ENCODE measurements around the gene EXTL2.
A peak's percentile ranks its signal among the peaks of the same experiment; 100 is the strongest.
"Not testable (repeated sequence)": the region's sequence is repeated elsewhere in the genome, so short reads cannot be mapped to it uniquely, and the experiment has no call there.

Gene EXTL2

GRCh38 chr1:100894603-100895539 lies at the start of gene EXTL2:
TSS of gene EXTL2 (minus strand) at chr1:100894842. CDS start at chr1:100888757, 6,085 bp downstream.
- Mint-ChIP-seq H3K4me3 (peak within 1 kb of the TSS; percentile 100), H3K9me3 (peaks cover 19% of the 10 kb centered on the region), H3K27ac (peak within 1 kb of the TSS; percentile 97), H3K4me1 (peaks cover 50% of the 10 kb centered on the region), H3K27me3 (peaks cover 4% of the 10 kb centered on the region), H3K36me3 (peaks cover 47% of the 10 kb centered on the region)
- CTCF ChIA-PET: interaction anchor here (0.7 to 1.8 kb wide), 4 partner anchors 9 to 418 kb away, joined by 3 to 6 read pairs (median 4); no protein-coding TSS in a partner anchor
- peak; percentile 72 for DNase-seq

GRCh38 chr1:100943533-100943932 lies 48.9 kb upstream of the EXTL2 start:
- H3K4me3 Mint-ChIP-seq: no peak overlapping the region
- H3K36me3 Mint-ChIP-seq: peaks cover 84% of the 10 kb centered on the region
- H3K9me3 Mint-ChIP-seq: peaks cover 65% of the 10 kb centered on the region
- CTCF ChIA-PET: no interaction called here
- peak overlapping the region; percentile 47 for H3K27ac Mint-ChIP-seq
- peaks cover 51% of the 10 kb centered on the region for H3K4me1 Mint-ChIP-seq
- no peaks in the 10 kb centered on the region for H3K27me3 Mint-ChIP-seq
- no peak for DNase-seq

DNA sequence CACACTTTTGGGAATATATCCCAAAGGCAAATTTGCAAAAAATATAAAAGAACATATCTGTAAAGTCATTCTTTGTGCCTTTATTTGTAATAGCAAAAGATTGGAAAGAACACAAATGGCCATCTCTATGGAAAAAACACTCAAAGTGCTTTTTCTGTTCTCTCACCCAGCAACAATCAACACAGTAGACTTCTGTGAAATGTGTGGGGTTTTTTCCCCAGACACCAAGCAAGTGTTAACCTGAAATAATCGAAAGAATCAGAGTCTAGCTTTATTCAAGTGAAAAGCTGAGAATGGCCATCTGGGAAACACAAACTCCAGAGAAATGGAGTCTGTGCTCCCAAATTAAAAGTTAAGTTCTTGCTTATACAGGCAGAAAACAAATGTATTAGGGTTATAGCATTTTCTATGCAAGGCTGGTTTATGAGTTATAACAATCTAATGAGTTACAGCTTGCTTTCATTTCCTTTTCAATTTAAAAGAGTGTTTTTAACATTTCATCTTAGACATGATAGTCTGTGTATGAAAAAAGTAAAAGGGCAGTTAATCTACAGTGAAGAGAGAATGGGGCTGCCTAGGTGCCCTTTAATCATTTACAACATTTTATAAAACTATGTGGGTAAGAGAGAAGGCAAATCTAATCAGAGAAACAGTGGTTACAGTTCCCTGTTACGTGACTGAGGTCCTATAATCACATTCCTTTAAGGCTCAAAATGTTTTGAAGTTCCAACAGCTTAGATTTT lies 47.8 kb upstream of the EXTL2 start:
- no peak for DNase-seq
- H3K36me3 Mint-ChIP-seq: peaks cover 84% of the 10 kb centered on the region
- H3K9me3 Mint-ChIP-seq: peaks cover 61% of the 10 kb centered on the region
- H3K4me3 Mint-ChIP-seq: no peak overlapping the region
- CTCF ChIA-PET: interaction anchor here (0.9 to 1.7 kb wide), 4 partner anchors 15 to 346 kb away, joined by 3 to 4 read pairs (median 4); no protein-coding TSS in a partner anchor
- no peaks in the 10 kb centered on the region for H3K27me3 Mint-ChIP-seq
- H3K4me1 Mint-ChIP-seq: peaks cover 42% of the 10 kb centered on the region
- H3K27ac Mint-ChIP-seq: peak overlapping the region; percentile 86

DNA sequence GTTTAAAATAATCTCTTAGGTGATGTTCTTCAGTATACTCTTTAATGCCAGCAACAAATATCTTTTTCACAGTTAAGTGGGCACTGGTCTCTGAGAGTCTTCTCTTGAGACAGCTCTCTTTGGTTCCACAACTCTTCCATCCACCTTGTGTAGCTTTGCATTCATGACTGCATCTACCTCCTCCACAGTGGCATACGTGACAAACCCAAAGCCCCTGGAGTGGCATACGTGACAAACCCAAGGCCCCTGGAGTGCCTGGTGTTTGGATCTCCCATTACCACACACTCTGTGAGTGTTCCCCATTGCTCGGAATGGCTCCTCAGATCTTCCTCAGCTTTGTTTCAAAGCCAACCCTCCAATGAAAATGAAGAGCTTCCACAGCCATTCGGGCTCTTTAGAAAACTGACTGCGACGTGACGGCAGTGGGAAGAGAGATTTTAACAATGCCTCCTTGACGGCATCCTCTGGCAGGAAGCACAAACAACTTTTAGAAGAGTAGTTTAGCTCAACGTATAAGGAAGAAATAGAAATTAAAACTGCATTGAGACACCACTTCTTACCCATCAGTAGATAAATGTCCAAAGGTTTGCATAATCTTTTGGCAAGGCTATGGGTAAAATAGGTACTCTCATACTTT lies 47.1 kb upstream of the EXTL2 start:
- H3K9me3 Mint-ChIP-seq: peaks cover 55% of the 10 kb centered on the region
- H3K36me3 Mint-ChIP-seq: peaks cover 81% of the 10 kb centered on the region
- no peaks in the 10 kb centered on the region for H3K27me3 Mint-ChIP-seq
- peaks cover 37% of the 10 kb centered on the region for H3K4me1 Mint-ChIP-seq
- CTCF ChIA-PET: interaction anchor here (0.9 to 1.7 kb wide), 5 partner anchors 14 to 416 kb away, joined by 3 to 4 read pairs (median 3); no protein-coding TSS in a partner anchor
- peak overlapping the region; percentile 86 for H3K27ac Mint-ChIP-seq
- no peak for DNase-seq
- H3K4me3 Mint-ChIP-seq: peak overlapping the region; percentile 38

- no peaks in the 10 kb centered on the region for H3K27me3 Mint-ChIP-seq
- peaks cover 49% of the 10 kb centered on the region for H3K9me3 Mint-ChIP-seq
- H3K27ac Mint-ChIP-seq: peak overlapping the region; percentile 86
Measured at GRCh38 chr1:100941098-100941527, 46.5 kb upstream of the EXTL2 start.

GRCh38 chr1:100936194-100936967 lies 41.7 kb upstream of the EXTL2 start:
- H3K27me3 Mint-ChIP-seq: no peaks in the 10 kb centered on the region
- H3K4me1 Mint-ChIP-seq: peaks cover 47% of the 10 kb centered on the region
- peaks cover 31% of the 10 kb centered on the region for H3K9me3 Mint-ChIP-seq
- H3K4me3 Mint-ChIP-seq: no peak overlapping the region
- H3K27ac Mint-ChIP-seq: no peak overlapping the region
- peaks cover 81% of the 10 kb centered on the region for H3K36me3 Mint-ChIP-seq
- DNase-seq: no peak
- CTCF ChIA-PET: interaction anchor here (0.7 kb wide), 1 partner anchor 162 kb away, joined by 3 read pairs; no protein-coding TSS in a partner anchor

More at GRCh38 chr1:100941098-100941527, 46.5 kb upstream of the EXTL2 start:
- H3K4me1 Mint-ChIP-seq: peaks cover 40% of the 10 kb centered on the region
- peaks cover 81% of the 10 kb centered on the region for H3K36me3 Mint-ChIP-seq
- CTCF ChIA-PET: interaction anchor here (1.1 to 1.5 kb wide), 2 partner anchors 22 to 416 kb away, joined by 3 read pairs; no protein-coding TSS in a partner anchor
- peak overlapping the region; percentile 42 for H3K4me3 Mint-ChIP-seq
- DNase-seq: no peak

GRCh38 chr1:100933555-100933954 lies 38.9 kb upstream of the EXTL2 start:
- DNase-seq, H3K27me3 Mint-ChIP-seq, H3K27ac Mint-ChIP-seq, H3K4me3 Mint-ChIP-seq: not testable (repeated sequence)
- peaks cover 71% of the 10 kb centered on the region for H3K36me3 Mint-ChIP-seq
- H3K9me3 Mint-ChIP-seq: peaks cover 18% of the 10 kb centered on the region
- peaks cover 60% of the 10 kb centered on the region for H3K4me1 Mint-ChIP-seq
- CTCF ChIA-PET: interaction anchor here (1.9 kb wide), 1 partner anchor 203 kb away, joined by 6 read pairs; no protein-coding TSS in a partner anchor

GRCh38 chr1:100931716-100932115 lies 37.1 kb upstream of the EXTL2 start:
- Mint-ChIP-seq H3K36me3 (peaks cover 55% of the 10 kb centered on the region), H3K27ac (peak overlapping the region; percentile 85), H3K9me3 (peaks cover 9% of the 10 kb centered on the region), H3K27me3 (no peaks in the 10 kb centered on the region), H3K4me1 (peaks cover 60% of the 10 kb centered on the region), H3K4me3 (no peak overlapping the region)
- CTCF ChIA-PET: interaction anchor here (1.8 to 1.9 kb wide), 2 partner anchors 205 to 357 kb away, joined by 4 to 6 read pairs; no protein-coding TSS in a partner anchor
- no peak for DNase-seq

DNA sequence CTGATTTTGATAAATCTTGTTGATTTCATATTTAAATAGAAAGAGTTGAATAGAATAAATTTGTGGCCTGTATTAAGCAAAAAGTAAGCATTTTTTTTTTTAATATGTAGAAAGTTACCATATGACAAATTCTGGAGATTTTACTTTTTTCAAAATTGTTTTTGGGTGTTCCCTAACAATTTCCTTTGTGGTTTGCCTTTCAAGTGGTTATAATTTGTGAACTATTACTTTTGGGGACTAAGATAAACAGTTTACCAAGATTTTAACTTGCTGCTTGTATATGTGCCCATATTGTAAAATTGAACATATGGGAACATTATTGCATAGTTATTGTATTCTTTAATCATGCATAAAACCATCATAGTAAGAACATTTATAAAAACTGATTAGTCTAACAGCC lies 35.9 kb upstream of the EXTL2 start:
- H3K36me3 Mint-ChIP-seq: peaks cover 52% of the 10 kb centered on the region
- DNase-seq: no peak
- H3K4me3 Mint-ChIP-seq: peak overlapping the region; percentile 45
- H3K9me3 Mint-ChIP-seq: peaks cover 13% of the 10 kb centered on the region
- no peaks in the 10 kb centered on the region for H3K27me3 Mint-ChIP-seq
- H3K4me1 Mint-ChIP-seq: peaks cover 55% of the 10 kb centered on the region
- CTCF ChIA-PET: interaction anchor here (10.1 kb wide), 1 partner anchor 359 kb away, joined by 115 read pairs; no protein-coding TSS in a partner anchor
- H3K27ac Mint-ChIP-seq: peak overlapping the region; percentile 85

DNA sequence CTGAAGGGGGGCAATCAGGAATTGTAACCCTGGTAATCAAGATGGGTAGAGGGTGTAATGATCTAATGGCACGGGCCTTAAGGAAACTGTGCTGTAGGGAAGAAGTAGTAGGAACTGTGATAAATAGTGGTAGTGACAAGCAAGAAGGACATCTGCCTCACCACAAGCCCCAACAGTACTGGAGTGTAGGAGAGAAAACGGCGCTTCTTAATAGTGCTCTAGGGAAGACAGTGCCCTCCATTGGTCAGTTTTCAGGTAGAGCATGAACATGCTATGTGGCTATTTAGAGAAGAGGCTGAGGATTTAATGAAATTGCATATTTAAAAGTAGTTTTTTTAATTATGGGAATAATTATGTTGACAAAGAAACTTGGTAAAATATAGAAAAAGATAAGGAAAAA lies 33.5 kb upstream of the EXTL2 start:
- H3K4me3 Mint-ChIP-seq: no peak overlapping the region
- no peaks in the 10 kb centered on the region for H3K27me3 Mint-ChIP-seq
- H3K36me3 Mint-ChIP-seq: peaks cover 47% of the 10 kb centered on the region
- H3K9me3 Mint-ChIP-seq: peaks cover 12% of the 10 kb centered on the region
- H3K27ac Mint-ChIP-seq: no peak overlapping the region
- CTCF ChIA-PET: interaction anchor here (0.7 to 10.1 kb wide), 8 partner anchors 14 to 429 kb away, joined by 3 to 115 read pairs (median 4); no protein-coding TSS in a partner anchor
- peak; percentile 27 for DNase-seq
- H3K4me1 Mint-ChIP-seq: peaks cover 36% of the 10 kb centered on the region

DNA sequence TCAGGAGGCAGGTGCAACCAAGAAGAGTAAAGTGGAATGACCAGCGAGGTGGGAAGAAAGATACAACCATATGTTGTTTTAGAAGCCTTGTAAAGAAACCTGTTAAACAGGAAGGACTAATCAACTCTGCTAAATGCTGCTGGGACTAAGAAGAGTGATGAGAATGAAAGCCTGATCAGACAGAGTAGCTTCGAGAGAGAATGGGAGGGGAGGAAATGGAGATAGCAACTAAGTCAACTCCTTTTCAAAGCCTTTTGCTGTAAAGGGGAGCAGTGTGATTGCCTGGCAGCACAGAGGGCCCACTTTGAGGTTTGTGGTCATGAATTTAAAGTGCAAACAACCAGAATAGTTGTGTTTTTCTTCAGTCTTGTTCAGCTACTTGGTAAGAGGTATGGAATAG lies 32.6 kb upstream of the EXTL2 start:
- CTCF ChIA-PET: interaction anchor here (0.7 to 10.1 kb wide), 8 partner anchors 9 to 430 kb away, joined by 3 to 115 read pairs (median 4); no protein-coding TSS in a partner anchor
- Mint-ChIP-seq H3K27ac (no peak overlapping the region), H3K9me3 (peaks cover 9% of the 10 kb centered on the region), H3K4me3 (no peak overlapping the region), H3K27me3 (no peaks in the 10 kb centered on the region), H3K36me3 (peaks cover 46% of the 10 kb centered on the region), H3K4me1 (peaks cover 37% of the 10 kb centered on the region)
- DNase-seq: peak; percentile 78

DNA sequence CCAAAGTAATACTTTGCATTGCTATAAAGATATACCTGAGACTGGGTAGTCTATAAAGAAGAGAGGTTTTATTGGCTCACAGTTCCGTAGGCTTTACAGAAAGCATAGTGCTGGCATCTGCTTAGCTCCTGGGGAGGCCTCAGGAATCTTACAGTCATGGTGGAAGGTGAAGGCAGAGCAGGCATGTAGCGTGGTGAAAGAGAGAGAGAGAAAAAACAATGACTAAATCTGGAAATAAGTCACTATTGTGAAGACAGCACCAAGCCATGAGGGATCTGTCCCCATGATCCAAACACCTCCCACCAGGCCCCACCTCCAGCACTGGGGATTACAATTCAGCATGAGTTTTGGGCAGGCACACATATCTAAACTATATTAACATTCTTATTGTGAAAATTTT lies 31.6 kb upstream of the EXTL2 start:
- no peak overlapping the region for H3K4me3 Mint-ChIP-seq
- H3K27ac Mint-ChIP-seq: no peak overlapping the region
- peaks cover 37% of the 10 kb centered on the region for H3K4me1 Mint-ChIP-seq
- CTCF ChIA-PET: interaction anchor here (1.5 to 10.1 kb wide), 4 partner anchors 71 to 363 kb away, joined by 3 to 115 read pairs (median 8); no protein-coding TSS in a partner anchor
- peaks cover 41% of the 10 kb centered on the region for H3K36me3 Mint-ChIP-seq
- peaks cover 9% of the 10 kb centered on the region for H3K9me3 Mint-ChIP-seq
- no peaks in the 10 kb centered on the region for H3K27me3 Mint-ChIP-seq
- no peak for DNase-seq
